ENCODE data around the gene DDO. TPM values are rescaled to one million over a fixed set of nuclear protein-coding genes. Genes with fewer than 3 reads are reported as not detected.

Gene DDO
- polyA plus RNA-seq, 1 donor from 2014 or later = not detected

- no peak for TF ChIP-seq SMC3 (conservative IDR thresholded peaks at IDR 0.05; ENCODE audit: poor library complexity)
- no peak overlapping the region for H3K4me3 ChIP-seq (ENCODE audit: low read length)
- H3K27me3 ChIP-seq (ENCODE audit: insufficient read depth, low read depth, low read length) = no peaks in the 10 kb centered on the region
- no peaks in the 10 kb centered on the region for H4K20me1 ChIP-seq (ENCODE audit: insufficient read depth)
- no peak overlapping the region for H2AFZ ChIP-seq (ENCODE audit: low read depth, low read length)
- H3K79me2 ChIP-seq (replicated peaks; ENCODE audit: insufficient read depth, low read length) = no peaks in the 10 kb centered on the region
- no peaks in the 10 kb centered on the region for H3K36me3 ChIP-seq (ENCODE audit: insufficient read depth, low read length)
- H3K9me2 ChIP-seq (ENCODE audit: insufficient read depth, low read length) = no peaks in the 10 kb centered on the region
- H3K27ac ChIP-seq (ENCODE audit: low read length) = no peak overlapping the region
- no peak overlapping the region for H3K4me2 ChIP-seq (ENCODE audit: low read length)
- no peak overlapping the region for H3K9ac ChIP-seq (ENCODE audit: low read length)
- H3F3A ChIP-seq (ENCODE audit: insufficient read depth, low read length, poor library complexity, severe bottlenecking) = no peaks in the 10 kb centered on the region
- H3K9me3 ChIP-seq (ENCODE audit: low read length) = no peaks in the 10 kb centered on the region
Observed at GRCh38 chr6:110430236-110430635, 14.9 kb upstream of the DDO start.

- Histone ChIP-seq H3K9me3 (ENCODE audit: low read length) (no peaks in the 10 kb centered on the region), H4K20me1 (ENCODE audit: insufficient read depth) (no peaks in the 10 kb centered on the region), H2AFZ (ENCODE audit: low read depth, low read length) (no peak overlapping the region), H3K27ac (ENCODE audit: low read length) (no peak overlapping the region), H3K4me3 (ENCODE audit: low read length) (no peak overlapping the region), H3F3A (ENCODE audit: insufficient read depth, low read length, poor library complexity, severe bottlenecking) (no peaks in the 10 kb centered on the region), H3K4me2 (ENCODE audit: low read length) (no peak overlapping the region), H3K79me2 (replicated peaks; ENCODE audit: insufficient read depth, low read length) (no peaks in the 10 kb centered on the region), H3K9ac (ENCODE audit: low read length) (no peak overlapping the region), H3K27me3 (ENCODE audit: insufficient read depth, low read depth, low read length) (no peaks in the 10 kb centered on the region), H3K9me2 (ENCODE audit: insufficient read depth, low read length) (no peaks in the 10 kb centered on the region), H3K36me3 (ENCODE audit: insufficient read depth, low read length) (no peaks in the 10 kb centered on the region)
- TF ChIP-seq REST (IDR thresholded peaks at IDR 0.05; ENCODE audit: borderline replicate concordance) (no peak), RAD21 (conservative IDR thresholded peaks at IDR 0.05) (no peak), EP300 (conservative IDR thresholded peaks at IDR 0.05; ENCODE audit: poor library complexity, severe bottlenecking) (no peak), TAF1 (IDR thresholded peaks at IDR 0.05; ENCODE audit: low read depth) (no peak), CTCF (IDR thresholded peaks at IDR 0.05; ENCODE audit: poor library complexity, severe bottlenecking) (no peak)
Observed at GRCh38 chr6:110428153-110428552, 12.8 kb upstream of the DDO start.

- no peak overlapping the region for H3K9ac ChIP-seq (ENCODE audit: low read length)
- no peak for TF ChIP-seq RAD21 (conservative IDR thresholded peaks at IDR 0.05)
- TF ChIP-seq REST (IDR thresholded peaks at IDR 0.05; ENCODE audit: borderline replicate concordance) = no peak
- no peak for TF ChIP-seq MXI1 (conservative IDR thresholded peaks at IDR 0.05; ENCODE audit: poor library complexity, severe bottlenecking)
- no peak for TF ChIP-seq POLR2AphosphoS5 (IDR thresholded peaks at IDR 0.05)
- TF ChIP-seq TAF1 (IDR thresholded peaks at IDR 0.05; ENCODE audit: low read depth) = no peak
- no peak for TF ChIP-seq EZH2 (IDR thresholded peaks at IDR 0.05; ENCODE audit: borderline replicate concordance, insufficient read depth, low read length, poor library complexity, severe bottlenecking)
- TF ChIP-seq SMC3 (conservative IDR thresholded peaks at IDR 0.05; ENCODE audit: poor library complexity) = no peak
- TF ChIP-seq CTCF (IDR thresholded peaks at IDR 0.05; ENCODE audit: poor library complexity, severe bottlenecking) = no peak
- TF ChIP-seq EP300 (conservative IDR thresholded peaks at IDR 0.05; ENCODE audit: poor library complexity, severe bottlenecking) = no peak
- H3K9me3 ChIP-seq (ENCODE audit: low read length) = no peaks in the 10 kb centered on the region
- no peaks in the 10 kb centered on the region for H4K20me1 ChIP-seq (ENCODE audit: insufficient read depth)
- H3K79me2 ChIP-seq (replicated peaks; ENCODE audit: insufficient read depth, low read length) = no peaks in the 10 kb centered on the region
- H3K36me3 ChIP-seq (ENCODE audit: insufficient read depth, low read length) = no peaks in the 10 kb centered on the region
- H3K27ac ChIP-seq (ENCODE audit: low read length) = no peak overlapping the region
- H3K4me3 ChIP-seq (ENCODE audit: low read length) = no peak overlapping the region
- H3K4me2 ChIP-seq (ENCODE audit: low read length) = no peak overlapping the region
- H2AFZ ChIP-seq (ENCODE audit: low read depth, low read length) = no peak overlapping the region
- H3F3A ChIP-seq (ENCODE audit: insufficient read depth, low read length, poor library complexity, severe bottlenecking) = no peaks in the 10 kb centered on the region
- no peaks in the 10 kb centered on the region for H3K27me3 ChIP-seq (ENCODE audit: insufficient read depth, low read depth, low read length)
- H3K9me2 ChIP-seq (ENCODE audit: insufficient read depth, low read length) = no peaks in the 10 kb centered on the region
Observed at GRCh38 chr6:110425816-110426215, 10.4 kb upstream of the DDO start.

All from neural cell (in vitro differentiated cells).